DMS53 treated with DMSO at 0.1 percent for 48 hours (cell line): Measurements from ENCODE around the gene LBHD2.
"Not testable (repeated sequence)": the region's sequence is repeated elsewhere in the genome, so short reads cannot be mapped to it uniquely, and the experiment has no call there.

Experiments used
- DNase-seq: peaks from one replicate; lab custom pipeline; 2025; ENCODE audit not compliant: unreplicated experiment; lab: John Stamatoyannopoulos, UW

Gene LBHD2

DNA sequence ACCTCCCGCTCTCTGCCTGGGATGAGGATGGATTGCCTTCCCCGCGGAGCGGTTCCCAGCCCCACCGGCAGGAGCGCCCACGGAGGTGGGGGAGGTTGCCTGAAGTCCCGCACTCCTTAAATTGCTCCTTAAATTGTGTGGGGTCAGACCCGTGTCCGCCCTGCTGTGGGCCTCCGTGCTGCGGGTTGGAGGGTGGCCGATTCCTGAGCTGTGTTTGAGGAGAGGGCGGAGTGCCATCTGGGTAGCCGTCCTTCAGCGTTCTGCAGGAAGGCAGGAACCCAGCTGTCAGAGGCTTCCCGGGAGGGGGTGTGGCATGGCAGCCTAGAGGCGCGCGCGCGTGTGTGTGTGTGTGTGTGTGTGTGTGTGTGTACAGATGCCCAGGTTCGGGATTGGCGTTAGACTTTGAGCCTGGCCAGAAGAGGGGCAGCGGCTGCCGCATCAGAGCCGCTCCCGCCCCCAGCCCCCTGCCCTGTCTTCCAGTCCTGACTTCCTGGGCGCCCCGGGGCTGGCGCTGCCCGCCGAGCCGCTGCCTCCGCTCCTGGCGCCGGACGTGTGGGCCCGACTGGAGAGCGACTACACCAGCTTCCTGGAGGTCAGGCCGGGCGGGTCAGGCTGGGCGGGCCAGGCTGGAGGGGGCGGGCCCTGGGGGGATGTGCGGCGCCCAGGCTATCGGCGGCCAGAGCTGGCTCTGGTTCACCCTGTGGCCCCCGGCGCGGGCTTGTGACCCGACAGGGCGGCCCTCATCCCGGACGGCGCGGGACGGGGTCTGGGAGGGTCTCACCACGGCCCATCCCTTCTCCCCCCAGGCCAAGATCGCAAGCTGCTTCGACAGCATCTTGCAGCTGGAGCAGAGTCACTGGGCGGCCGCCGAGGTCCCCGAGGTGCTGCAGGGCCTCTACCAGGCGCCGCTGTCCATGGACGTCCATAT is 19.7 kb downstream of the LBHD2 start:
- peak; percentile 7 for DNase-seq

- no peak for DNase-seq
These were observed 20.3 kb downstream of the LBHD2 start for GRCh38 chr14:103104389-103104653.

- DNase-seq = peak; percentile 18
These were observed 20.8 kb downstream of the LBHD2 start for GRCh38 chr14:103104654-103105452.

- no peak for DNase-seq
These were observed 21.7 kb downstream of the LBHD2 start for GRCh38 chr14:103105580-103106150.

DNA sequence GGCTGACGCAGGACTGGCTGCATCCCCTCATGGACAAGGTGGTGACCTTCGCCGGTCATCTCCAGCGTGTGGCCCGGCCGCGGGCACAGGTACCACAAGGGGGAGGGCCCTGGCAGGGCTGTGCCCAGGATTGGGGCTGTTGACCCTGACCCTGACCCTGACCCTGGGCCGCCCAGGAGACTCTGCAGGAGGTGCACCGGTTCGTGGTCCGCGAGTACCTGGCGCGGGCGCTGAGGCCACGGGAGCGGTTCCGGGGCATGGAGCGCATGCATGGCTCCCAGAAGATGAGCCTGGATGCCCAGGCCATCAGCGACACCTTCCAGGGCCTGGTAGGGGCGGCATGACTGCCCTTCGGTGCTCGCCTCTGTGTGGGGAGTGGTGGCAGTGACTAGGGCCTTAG is 23.4 kb downstream of the LBHD2 start:
- no peak for DNase-seq

DNA sequence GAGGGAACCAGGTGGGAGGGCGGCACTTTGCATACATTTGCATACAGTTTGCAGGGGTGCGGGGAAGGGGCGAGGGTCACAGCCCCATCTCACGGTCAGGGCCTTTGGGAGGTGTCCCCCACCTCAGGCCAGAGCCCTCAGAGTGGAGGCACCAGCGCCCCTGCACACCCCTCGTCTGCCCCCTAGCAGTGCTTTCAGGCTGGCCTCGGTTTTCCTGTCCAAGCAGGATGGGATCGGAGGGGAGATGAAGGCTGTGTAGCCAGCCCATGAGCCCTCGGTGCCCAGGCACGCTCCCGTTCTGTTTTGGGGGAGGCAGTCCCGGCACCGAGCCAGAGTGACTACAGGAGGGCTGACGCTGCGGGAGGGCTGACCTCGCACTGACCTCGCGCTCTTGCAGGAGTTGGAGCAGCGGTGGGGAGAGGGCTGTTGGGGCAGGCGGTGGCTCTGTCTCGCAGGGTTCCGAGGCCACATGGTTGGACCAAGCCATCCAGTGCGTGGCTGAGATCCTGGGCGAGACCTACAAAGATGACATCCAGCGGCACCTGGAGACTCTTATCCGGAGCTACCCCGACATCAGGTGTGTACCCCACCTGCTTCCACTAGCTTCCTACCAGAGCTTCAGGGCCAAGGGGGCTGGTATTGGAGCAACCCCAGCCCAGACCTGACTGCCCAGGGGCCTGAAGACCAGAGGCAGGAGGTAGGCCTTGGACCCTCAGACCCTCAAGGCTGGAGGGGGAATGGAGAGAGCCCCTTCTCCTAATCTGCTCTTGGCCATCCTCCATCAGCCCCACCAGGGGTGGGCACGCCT is 24.1 kb downstream of the LBHD2 start:
- DNase-seq = no peak

DNA sequence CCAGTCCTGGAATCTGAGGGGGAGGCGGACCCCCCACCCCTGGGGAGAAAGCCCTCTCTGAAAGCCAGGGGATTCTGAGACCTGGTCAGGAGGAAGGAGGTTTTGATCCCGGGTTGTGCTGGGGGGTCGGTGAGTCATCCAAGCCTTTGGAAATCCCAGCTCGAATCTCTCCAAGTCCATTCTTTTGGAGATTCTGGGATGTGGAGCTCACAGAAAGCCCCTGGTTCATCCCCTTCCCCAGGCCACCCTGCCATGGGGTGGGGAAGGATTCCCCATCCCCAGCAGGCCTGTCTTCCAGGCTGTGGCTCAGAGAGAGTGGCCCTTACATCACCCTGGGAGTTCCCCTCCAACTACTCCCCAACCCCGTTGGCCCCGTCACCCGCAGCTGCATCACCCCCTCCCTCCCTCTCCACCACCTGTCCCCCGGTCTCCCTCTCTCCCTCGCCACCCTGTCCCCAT is 24.8 kb downstream of the LBHD2 start:
- DNase-seq = no peak

GRCh38 chr14:103109535-103110441 is 25.8 kb downstream of the LBHD2 start:
- DNase-seq = no peak

GRCh38 chr14:103110681-103111231 is 26.7 kb downstream of the LBHD2 start:
- DNase-seq = no peak

GRCh38 chr14:103111232-103111868 is 27.3 kb downstream of the LBHD2 start:
- DNase-seq = no peak

DNA sequence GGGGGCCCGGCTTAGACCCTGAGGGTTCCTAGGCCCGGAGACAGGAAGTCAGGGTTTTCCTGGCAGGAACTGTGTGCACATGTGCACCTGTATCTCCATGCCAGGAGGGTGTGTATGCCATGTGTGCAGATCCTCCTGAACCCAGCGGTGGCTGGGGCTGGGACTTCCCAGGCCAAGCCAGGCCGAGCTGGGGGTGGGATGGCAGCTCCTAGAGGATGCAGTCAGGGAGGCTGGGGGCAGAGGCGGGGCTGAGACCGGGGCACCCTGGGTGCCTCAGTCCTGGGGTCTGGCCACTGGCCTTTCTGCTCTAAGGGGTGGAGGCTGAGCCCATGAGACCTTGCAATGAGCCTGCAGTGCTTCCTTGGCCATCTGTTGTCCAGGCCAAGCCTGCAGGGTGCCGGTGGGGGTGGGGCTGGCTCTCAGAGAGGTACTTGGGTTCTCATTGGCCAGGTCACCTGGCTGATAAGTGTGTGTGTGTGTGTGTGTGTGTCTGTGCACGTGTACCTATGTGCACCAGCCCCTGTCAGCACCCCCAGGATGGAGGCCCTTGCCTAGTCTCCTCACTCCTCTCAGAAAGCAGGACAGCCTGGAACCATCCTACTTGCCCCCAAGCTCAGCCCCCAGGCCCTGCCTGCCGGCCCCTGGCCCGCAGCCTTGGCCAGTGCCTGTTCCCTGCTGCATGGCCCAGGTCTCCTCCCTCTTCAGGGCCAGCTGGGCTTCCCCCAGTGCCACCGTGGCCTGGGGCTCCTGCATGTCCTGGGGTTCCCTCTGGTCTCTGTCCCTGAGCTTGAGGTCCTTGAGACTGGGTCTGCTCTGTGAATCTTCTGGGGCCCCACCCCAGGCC is 28.6 kb downstream of the LBHD2 start:
- DNase-seq = no peak

DNA sequence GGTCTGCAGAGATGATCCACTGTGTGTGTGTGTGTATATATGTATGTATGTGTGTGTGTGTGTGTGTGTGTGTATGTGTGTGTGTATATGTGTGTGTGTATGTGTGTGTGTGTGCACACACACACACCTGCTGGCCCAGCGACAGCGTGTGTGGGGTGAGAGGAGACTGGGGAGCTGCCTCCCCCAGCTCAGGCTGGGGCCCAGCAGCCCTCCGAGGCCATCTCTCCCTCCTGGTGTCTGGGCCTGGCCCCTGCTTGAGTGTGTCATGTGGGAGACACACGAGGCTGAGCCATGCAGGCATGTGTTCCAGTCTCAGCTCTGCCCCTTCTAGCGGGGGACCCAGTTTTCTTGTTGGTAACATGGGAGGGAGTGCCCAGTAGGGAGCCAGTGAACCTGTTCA is 29.3 kb downstream of the LBHD2 start:
- no peak for DNase-seq

DNA sequence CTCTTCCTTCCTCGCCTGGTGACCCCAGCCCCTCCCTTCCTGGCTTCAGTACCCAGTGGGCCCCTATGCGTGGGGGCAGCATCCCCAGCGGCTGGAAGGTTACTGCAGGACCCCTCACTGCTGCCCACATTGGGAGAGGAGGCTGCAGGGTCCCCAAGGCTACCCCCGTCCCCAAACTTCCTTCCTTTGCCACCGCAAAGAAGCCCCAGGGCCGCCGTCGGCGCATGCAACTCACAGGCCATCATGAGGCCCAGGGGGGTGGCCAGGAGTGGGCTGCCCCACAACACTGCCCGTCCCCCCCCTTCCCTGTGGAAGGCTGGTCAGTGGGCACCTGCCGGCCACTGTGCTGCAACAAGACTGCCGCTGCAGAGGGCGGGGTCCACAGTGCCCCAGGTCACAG is 29.8 kb downstream of the LBHD2 start:
- no peak for DNase-seq

DNA sequence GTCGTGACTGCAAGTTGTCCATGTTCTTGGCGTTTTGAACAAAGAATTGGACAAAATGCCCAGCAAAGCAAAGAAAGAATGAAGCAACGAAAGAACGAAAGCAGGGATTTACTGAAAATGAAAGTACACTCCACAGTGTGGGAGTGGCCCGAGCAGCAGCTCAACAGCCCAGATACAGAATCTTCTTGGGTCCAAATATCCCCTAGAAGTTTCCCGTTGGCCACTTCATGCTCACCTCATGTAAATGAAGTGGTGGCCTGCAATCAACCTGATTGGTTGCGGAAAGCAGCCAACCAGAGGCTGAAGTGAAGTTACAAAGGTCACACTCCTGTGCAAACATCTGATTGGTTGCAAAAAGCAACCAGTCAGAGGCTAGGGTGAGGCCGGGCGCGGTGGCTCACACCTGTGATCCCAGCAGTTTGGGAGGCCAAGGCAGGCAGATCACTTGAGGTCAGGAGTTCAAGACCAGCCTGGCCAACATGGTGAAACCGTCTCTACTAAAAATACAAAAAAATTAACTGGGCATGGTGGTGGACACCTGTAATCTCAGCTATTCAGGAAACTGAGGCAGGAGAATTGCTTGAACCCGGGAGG is 31.2 kb downstream of the LBHD2 start:
- not testable (repeated sequence) for DNase-seq

GRCh38 chr14:103115845-103116572 is 32.0 kb downstream of the LBHD2 start:
- DNase-seq = no peak

DNA sequence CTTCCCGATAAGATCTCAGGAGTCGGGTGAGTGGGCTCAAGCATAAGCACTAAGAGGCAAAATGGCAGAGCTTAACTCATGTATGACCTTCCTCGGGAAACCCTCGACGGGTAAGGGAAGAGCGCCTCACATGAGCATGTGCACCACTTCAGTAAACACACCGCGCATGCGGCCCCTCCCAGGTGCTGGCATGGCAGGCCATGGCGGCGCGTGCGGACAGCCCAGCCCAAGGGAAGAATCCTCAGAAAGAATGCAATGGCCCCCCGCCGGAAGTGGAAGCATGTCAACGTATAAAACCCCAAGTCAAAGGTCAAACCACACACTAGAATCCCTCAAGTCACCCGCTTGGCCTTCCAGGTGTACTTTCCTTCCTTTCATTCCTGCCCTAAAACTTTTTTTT is 32.6 kb downstream of the LBHD2 start:
- no peak for DNase-seq

DNA sequence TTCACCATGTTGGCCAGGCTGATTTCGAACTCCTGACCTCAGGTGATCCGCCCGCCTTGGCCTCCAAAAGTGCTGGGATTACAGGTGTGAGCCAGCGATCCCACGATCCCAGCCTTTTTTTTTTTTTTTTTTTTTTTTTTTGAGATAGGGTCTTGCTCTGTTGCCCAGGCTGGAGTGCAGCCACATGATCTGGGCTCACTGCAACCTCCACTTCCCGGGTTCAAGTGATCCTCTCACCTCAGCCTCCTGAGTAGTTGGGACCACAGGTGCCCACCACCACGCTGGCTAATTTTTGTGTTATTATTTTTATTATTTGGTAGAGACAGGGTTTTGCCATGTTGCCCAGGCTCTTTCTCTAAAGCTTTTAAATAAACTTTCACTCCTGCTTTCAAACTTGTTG is 33.5 kb downstream of the LBHD2 start:
- not testable (repeated sequence) for DNase-seq
